DMS114 treated with DMSO at 0.1 percent for 48 hours (cell line): ENCODE data around the gene TMEM170A.
"Not testable (repeated sequence)": the region's sequence is repeated elsewhere in the genome, so short reads cannot be mapped to it uniquely, and the experiment has no call there.

Experiments used
- DNase-seq: peaks from one replicate; lab custom pipeline; 2025; ENCODE audit not compliant: unreplicated experiment; lab: John Stamatoyannopoulos, UW

TMEM170A gene

GRCh38 chr16:75481475-75481874 lies 17.0 kb upstream of the TMEM170A start:
- DNase-seq: no peak

- no peak for DNase-seq
Measured at GRCh38 chr16:75479421-75479990, 15.0 kb upstream of the TMEM170A start.

DNA sequence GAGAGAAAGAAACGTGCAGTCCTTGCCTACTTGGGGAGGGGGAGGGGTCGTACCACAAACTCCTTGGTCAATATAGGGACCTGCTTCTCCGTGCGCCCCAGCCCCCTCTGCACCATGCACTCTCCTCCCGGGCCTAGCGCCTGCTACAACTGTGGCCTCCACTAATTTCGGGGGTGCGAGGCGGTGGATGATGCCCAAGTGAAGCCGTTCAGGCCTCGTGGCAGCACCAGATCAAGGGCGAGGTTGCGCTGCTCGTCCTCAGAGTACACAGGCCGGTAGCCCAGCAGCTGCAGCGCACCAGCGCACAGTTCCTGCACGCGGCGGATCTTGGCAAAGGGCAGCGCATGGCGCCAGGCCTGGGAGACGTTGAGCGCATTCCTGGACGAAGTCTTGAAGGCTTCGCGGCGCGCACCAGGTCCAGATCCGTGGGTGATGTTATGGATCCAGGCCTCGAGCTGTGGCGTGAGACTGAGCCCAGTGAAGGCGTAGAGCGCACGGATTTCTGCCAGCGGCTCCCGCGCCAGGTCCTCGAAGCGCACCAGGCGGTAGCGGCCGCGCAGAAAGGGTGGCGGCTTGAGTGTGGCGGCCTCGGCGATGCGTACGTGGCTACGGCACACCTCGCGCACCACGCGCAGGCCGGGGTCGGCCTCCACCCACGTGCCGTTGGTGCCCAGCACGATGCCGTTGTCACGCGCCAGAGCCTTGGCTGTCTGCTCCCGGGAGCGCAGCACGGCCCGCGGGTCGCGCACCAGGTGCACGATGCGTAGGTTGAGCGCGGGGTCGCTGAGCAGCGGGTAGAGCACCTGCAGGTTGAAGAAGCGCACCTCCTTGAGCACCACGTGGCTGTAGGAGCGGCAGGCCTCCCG lies 14.2 kb upstream of the TMEM170A start:
- no peak for DNase-seq

- no peak for DNase-seq
Measured at GRCh38 chr16:75477680-75478473, 13.4 kb upstream of the TMEM170A start.

DNA sequence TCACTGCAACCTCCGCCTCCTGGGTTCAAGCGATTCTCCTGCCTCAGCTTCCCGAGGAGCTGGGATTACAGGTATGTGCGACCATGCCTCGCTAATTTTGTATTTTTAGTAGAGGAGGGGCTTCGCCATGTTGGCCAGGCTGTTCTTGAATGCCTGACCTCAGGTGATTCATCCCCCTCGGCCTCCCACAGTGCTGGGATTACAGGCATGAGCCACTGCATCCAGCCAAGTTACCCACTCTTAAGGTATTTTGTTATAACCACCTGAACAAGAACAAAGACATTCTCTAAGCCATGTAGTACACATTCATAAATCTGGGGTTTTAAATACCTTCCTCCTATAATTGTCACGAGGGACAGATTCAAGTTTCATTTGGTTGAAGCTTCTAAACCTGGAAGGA lies 12.3 kb upstream of the TMEM170A start:
- DNase-seq: no peak

- no peak for DNase-seq
Measured at GRCh38 chr16:75475420-75475847, 10.9 kb upstream of the TMEM170A start.

- DNase-seq: no peak
Measured at GRCh38 chr16:75472908-75473877, 8.7 kb upstream of the TMEM170A start.

DNA sequence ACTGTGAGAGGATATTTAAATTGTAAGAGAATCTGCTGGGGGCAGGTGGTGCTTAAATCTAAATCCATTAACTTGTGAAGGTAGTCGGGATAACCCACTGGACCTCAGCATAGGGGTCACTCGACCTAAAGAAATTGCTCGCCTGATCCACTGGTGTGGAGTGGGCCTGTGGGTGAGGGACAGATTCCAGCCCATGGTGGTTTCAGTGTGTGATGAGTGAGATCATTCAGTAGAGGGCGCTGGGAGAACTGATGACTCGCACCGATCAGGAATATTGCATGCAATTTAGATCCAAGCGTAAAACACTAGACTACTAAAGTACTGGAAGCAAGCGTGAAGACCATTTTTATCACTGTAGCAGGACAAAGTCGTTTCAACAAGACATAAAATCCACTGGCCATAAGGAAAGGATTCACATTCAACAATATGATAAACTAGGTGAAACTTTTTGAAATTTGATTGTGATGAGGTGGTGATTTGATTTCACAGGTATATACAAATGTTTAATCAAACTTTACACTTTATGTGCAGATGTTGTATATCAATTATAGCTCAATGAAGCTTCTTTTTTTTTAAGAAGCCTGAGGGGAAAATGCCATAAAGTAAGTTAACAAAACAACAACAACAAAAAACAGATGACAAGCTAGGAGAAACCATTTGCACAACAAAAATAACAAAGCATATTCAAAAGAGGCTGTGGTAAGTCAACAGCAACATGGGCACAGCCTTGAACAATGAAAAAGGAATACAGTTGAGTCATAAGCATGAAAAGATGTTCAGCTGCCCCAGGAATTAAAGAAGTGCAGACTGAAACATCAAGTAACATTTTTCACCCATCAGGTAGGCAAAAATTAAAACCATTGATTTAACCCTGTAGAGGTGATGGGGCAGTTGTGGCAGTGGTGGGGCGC lies 7.5 kb upstream of the TMEM170A start:
- DNase-seq: peak; percentile 51

- no peak for DNase-seq
Measured at GRCh38 chr16:75466760-75467159, 2.3 kb upstream of the TMEM170A start.

- not testable (repeated sequence) for DNase-seq
Measured at GRCh38 chr16:75463389-75464121, 934 bp downstream of the TMEM170A start.

- DNase-seq: no peak
Measured at GRCh38 chr16:75462806-75463205, 1.7 kb downstream of the TMEM170A start.

DNA sequence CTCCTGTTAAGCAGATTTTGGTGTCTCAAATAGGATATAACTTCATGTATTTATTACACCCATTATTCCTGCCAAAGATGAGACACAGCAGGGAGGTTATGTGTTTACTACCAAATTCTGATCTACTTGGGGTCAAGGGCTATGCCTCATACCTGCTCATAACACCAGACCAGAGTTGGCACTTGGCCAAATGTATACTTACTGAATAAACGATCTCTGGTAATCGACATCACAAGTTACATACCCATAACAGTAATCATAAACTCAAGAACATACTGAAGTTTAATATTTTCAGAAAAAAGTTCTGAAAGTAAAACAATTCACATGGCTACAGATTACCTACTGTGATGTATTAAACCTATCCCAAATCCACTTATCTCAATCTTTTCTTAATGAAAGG lies 2.9 kb downstream of the TMEM170A start:
- no peak for DNase-seq

GRCh38 chr16:75460446-75460845 lies 4.0 kb downstream of the TMEM170A start:
- no peak for DNase-seq

DNA sequence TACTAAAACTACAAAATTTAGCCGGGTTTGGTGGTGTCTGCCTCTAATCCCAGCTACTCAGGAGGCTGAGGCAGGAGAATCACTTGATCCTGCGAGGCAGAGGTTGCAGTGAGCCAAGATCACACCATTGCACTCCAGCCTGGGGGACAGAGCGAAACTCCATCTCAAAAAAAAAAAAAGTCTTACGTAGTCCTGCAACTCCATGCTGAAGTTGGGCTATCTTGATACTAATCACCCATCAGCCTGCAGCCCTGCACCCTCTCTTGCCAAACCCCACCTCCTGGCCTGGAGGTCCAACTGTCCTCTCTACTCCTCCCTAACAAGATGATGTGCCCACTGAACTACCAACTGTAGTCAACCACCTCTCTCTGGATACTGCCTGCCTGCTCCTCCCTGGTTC lies 4.8 kb downstream of the TMEM170A start:
- no peak for DNase-seq

GRCh38 chr16:75458439-75458838 lies 6.0 kb downstream of the TMEM170A start:
- no peak for DNase-seq

GRCh38 chr16:75458029-75458428 lies 6.5 kb downstream of the TMEM170A start:
- DNase-seq: no peak

DNA sequence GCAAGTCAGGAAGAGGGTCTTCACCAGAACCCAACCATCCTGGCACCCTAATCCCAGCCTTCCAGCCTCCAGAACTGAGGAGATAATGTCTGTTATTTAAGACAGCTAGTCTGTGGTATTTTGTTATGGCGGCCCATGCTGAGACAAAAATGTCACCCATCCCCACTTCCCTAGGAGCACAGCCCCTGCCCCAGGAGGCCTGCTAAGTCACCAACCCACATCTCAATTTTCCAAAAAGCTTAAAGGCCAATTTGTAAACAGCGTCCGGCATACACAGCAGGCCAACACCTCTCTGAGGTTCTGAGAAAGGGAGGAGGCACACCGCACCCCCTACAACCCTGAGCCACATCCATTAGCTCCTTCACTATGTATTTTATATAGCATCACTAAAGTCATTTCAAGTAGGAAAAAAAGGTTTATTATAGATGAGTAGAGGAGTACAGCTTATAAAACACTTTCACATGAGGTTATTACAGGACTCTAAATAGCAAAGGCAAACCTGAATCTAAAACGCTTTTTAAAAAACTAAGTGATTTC lies 6.9 kb downstream of the TMEM170A start:
- no peak for DNase-seq

DNA sequence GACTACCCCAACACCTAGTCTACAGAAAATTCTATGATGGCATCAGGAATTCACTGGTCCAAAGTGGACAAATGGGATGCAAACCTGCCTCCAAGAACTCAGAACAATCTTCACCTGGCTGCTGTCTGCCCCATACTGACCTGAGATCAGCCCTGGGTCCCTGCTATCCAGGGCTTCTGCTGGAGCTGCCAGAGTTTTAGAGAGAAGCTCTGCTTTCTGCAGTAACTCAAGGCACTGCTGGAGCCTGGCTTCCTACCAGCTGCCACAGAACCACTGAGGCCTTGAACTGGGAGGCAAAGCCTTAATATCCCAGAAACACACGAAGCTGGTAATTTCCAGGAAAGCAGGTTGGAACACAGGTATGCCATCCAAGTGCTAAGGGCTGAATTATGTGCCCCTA lies 7.5 kb downstream of the TMEM170A start:
- DNase-seq: no peak

- not testable (repeated sequence) for DNase-seq
Measured at GRCh38 chr16:75456486-75456885, 8.0 kb downstream of the TMEM170A start.
